AG09309 (cell line): Measurements from ENCODE around the gene GPR153.
A peak's percentile ranks its signal among the peaks of the same experiment; 100 is the strongest.

ENCODE experiments used
- DNase-seq: peaks from one replicate; pipeline ENCODE4 v3.0.0-alpha.2; 2010; ENCODE audit warnings: low read depth
- H3K4me3 ChIP-seq: 2 replicates; pipeline ENCODE4 v1.5.1; 2011; ENCODE audit warnings: mild to moderate bottlenecking, low read depth, low read length, moderate library complexity; ENCODE audit not compliant: control insufficient read depth
- CTCF ChIP-seq: IDR thresholded peaks from 2 replicates; pipeline ENCODE4 v1.5.1; 2011; ENCODE audit warnings: mild to moderate bottlenecking, low read depth, low read length, inconsistent platforms; ENCODE audit not compliant: insufficient read depth, control insufficient read depth; ENCODE audit errors: missing control alignments

Gene GPR153

GRCh38 chr1:6275826-6276782, 15.2 kb upstream of the GPR153 start:
- TF ChIP-seq CTCF, result no peak
- peak overlapping the region; percentile 8; the same call in 1 of the 2 replicates for H3K4me3 ChIP-seq
- DNase-seq, result peak; percentile 48

- no peak overlapping the region for H3K4me3 ChIP-seq
- DNase-seq, result no peak
- TF ChIP-seq CTCF, result no peak
Observed at GRCh38 chr1:6274622-6275139, 13.8 kb upstream of the GPR153 start.

GRCh38 chr1:6274102-6274501, 13.2 kb upstream of the GPR153 start:
- no peak for TF ChIP-seq CTCF
- no peak overlapping the region for H3K4me3 ChIP-seq
- no peak for DNase-seq

- DNase-seq, result peak; percentile 23
- no peak overlapping the region for H3K4me3 ChIP-seq
- TF ChIP-seq CTCF, result no peak
Observed at GRCh38 chr1:6273380-6273891, 12.5 kb upstream of the GPR153 start.

- TF ChIP-seq CTCF, result peak; percentile 20
- H3K4me3 ChIP-seq, result no peak overlapping the region
- DNase-seq, result no peak
Observed at GRCh38 chr1:6272868-6273267, 12.0 kb upstream of the GPR153 start.

GRCh38 chr1:6272452-6272851, 11.6 kb upstream of the GPR153 start:
- TF ChIP-seq CTCF, result no peak
- no peak for DNase-seq
- H3K4me3 ChIP-seq, result no peak overlapping the region
